HAP-1 (cell line): ENCODE results near the gene TNFRSF17.
"Not testable (repeated sequence)": the region's sequence is repeated elsewhere in the genome, so short reads cannot be mapped to it uniquely, and the experiment has no call there.

Experiments used
- DNase-seq, 2 experiments: peaks; one replicate each; pipeline ENCODE4 v3.0.0-alpha.2; 2016 to 2020; ENCODE audit warnings: low spot score in 2 of 2
- H3K27me3 ChIP-seq: fragments of 250-450 bp; sonication (Bioruptor Pico); 2 replicates; pipeline ENCODE4 v1.5.1; 2020; ENCODE audit warnings: low read depth, mild to moderate bottlenecking, moderate library complexity
- H3K36me3 ChIP-seq: fragments of 250-450 bp; sonication (Bioruptor Pico); replicated peaks from 2 replicates; pipeline ENCODE4 v1.5.1; 2020; ENCODE audit warnings: mild to moderate bottlenecking
- H3K4me1 ChIP-seq: fragments of 250-450 bp; sonication (Bioruptor Pico); 2 replicates; pipeline ENCODE4 v1.5.1; 2020; ENCODE audit warnings: mild to moderate bottlenecking
- H3K4me3 ChIP-seq: fragments of 250-450 bp; sonication (Bioruptor Pico); 2 replicates; pipeline ENCODE4 v1.5.1; 2020; ENCODE audit warnings: mild to moderate bottlenecking, moderate library complexity
- H3K9me3 ChIP-seq: fragments of 250-450 bp; sonication (Bioruptor Pico); 2 replicates; pipeline ENCODE4 v1.5.1; 2020; ENCODE audit warnings: mild to moderate bottlenecking, moderate library complexity
- in situ Hi-C: fragments of 300-500 bp; cut with MboI; formaldehyde crosslinking; loops from 3 replicates; pipeline ENCODE4 v1.14.3; 2020; ENCODE audit warnings: low sequenced_read_pairs, inconsistent platforms, mixed read lengths

The TNFRSF17 gene

DNA sequence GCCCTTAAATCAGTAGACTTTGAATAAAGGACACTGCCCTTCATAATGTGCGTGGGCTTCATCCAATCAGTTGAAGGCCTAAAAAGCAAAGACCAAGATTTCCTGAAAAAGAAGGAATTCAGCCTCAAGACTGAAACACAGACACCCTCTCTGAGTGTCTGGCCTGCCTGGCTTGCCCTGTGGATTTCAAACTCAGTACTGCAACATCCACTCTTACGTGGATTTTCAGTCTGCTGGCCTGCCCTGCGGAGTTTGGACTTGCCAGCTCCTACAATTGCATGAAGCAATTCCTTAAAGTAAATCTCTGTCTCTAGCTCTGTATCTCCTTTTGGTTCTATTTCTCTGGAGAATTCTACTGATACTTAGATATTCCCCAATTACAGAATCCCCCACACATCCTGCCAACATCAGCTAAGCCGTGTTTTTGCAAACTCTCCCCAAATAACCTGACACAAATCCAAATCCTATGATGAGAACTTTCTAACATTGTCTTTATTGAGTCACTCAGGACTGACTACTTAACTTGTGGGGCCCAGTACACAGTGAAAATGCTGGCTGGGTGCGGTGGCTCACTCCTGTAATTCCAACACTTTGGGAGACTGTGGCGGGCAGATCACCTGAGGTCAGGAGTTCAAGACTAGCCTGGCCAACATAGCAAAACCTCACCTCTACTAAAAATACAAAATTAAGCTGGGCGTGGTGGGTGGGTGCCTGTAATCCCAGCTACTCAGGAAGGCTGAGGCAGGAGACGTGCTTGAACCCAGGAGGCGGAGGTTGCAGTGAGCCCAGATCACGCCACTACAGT, 7.2 kb upstream of the TNFRSF17 start:
- DNase-seq = no peak
- H3K27me3 ChIP-seq = no peaks in the 10 kb centered on the region
- H3K36me3 ChIP-seq = no peaks in the 10 kb centered on the region
- H3K9me3 ChIP-seq = no peaks in the 10 kb centered on the region
- in situ Hi-C loops = no loop called here
- no peaks in the 10 kb centered on the region for H3K4me1 ChIP-seq
- H3K4me3 ChIP-seq = no peak overlapping the region

DNA sequence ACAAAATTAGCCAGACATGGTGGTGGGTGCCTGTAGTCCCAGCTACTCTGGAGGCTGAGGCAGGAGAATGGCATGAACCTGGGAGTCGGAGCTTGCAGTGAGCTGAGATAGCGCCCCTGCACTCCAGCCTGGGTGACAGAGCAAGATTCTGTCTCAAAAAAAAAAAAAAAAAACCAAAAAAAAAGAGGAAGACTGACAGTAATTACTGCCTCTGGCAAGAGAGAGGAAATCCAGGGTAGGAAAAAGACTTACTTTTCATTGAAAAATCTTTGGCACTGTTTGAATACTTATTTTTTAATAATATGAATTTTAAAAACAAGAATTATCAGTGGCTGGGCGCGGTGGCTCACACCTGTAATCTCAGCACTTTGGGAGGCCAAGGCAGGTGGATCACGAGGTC, 2.6 kb upstream of the TNFRSF17 start:
- H3K27me3 ChIP-seq, H3K36me3 ChIP-seq, H3K4me1 ChIP-seq, DNase-seq, in situ Hi-C loops, H3K9me3 ChIP-seq, H3K4me3 ChIP-seq: not testable (repeated sequence)

- H3K27me3 ChIP-seq, DNase-seq, H3K9me3 ChIP-seq, in situ Hi-C loops, H3K4me1 ChIP-seq, H3K36me3 ChIP-seq, H3K4me3 ChIP-seq: not testable (repeated sequence)
Observed at GRCh38 chr16:11962978-11963377, 2.0 kb upstream of the TNFRSF17 start.

- H3K4me1 ChIP-seq = no peaks in the 10 kb centered on the region
- H3K27me3 ChIP-seq = no peaks in the 10 kb centered on the region
- H3K9me3 ChIP-seq = no peaks in the 10 kb centered on the region
- in situ Hi-C loops = no loop called here
- no peak for DNase-seq
- H3K4me3 ChIP-seq = no peak overlapping the region
- no peaks in the 10 kb centered on the region for H3K36me3 ChIP-seq
Observed at GRCh38 chr16:11963706-11964105, 1.3 kb upstream of the TNFRSF17 start.

DNA sequence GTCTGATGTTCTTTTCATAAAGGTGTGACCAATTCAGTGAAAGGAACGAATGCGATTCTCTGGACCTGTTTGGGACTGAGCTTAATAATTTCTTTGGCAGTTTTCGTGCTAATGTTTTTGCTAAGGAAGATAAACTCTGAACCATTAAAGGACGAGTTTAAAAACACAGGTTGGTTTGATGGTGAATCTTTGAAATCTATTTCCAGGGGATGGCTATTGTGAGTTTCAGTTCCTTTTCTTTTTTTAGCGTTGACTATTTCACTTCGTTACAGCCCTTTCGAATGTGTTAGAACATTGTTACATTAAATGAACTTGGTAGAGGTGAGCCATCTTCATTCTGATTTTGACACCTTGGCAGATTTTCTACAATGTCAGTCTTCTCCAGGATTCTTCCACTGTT, 1.2 kb downstream of the TNFRSF17 start:
- no peak overlapping the region for H3K4me3 ChIP-seq
- H3K27me3 ChIP-seq = no peaks in the 10 kb centered on the region
- no peaks in the 10 kb centered on the region for H3K36me3 ChIP-seq
- no peak for DNase-seq
- no peaks in the 10 kb centered on the region for H3K4me1 ChIP-seq
- in situ Hi-C loops = no loop called here
- no peaks in the 10 kb centered on the region for H3K9me3 ChIP-seq

- in situ Hi-C loops = no loop called here
- no peak for DNase-seq
- H3K4me1 ChIP-seq = no peaks in the 10 kb centered on the region
Observed at GRCh38 chr16:11967195-11967911, 2.3 kb downstream of the TNFRSF17 start.

DNA sequence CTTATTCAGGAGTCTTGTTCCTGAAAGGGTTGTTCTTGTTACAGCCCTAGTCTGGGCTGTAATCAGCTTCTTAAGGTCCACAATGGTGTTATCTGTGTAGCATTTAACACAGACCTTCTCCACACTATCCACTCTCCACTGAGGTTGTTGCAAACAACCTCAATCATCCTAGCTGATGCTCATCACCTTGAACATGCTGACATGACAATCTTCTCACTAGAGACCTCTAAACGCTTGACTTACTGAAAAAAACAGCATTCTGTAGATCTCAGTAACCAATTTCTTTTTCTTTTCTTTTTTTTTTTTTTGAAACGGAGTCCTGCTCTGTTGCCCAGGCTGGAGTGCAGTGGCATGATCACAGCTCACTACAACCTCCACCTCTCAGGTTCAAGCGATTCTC, 3.6 kb downstream of the TNFRSF17 start:
- no peak for DNase-seq
- Histone ChIP-seq H3K36me3 (no peaks in the 10 kb centered on the region), H3K27me3 (no peaks in the 10 kb centered on the region), H3K4me3 (no peak overlapping the region), H3K9me3 (no peaks in the 10 kb centered on the region), H3K4me1 (no peaks in the 10 kb centered on the region)
- in situ Hi-C loops = no loop called here

More at GRCh38 chr16:11967195-11967911, 2.3 kb downstream of the TNFRSF17 start:
- Histone ChIP-seq H3K36me3 (no peaks in the 10 kb centered on the region), H3K27me3 (no peaks in the 10 kb centered on the region), H3K9me3 (no peaks in the 10 kb centered on the region), H3K4me3 (no peak overlapping the region)

DNA sequence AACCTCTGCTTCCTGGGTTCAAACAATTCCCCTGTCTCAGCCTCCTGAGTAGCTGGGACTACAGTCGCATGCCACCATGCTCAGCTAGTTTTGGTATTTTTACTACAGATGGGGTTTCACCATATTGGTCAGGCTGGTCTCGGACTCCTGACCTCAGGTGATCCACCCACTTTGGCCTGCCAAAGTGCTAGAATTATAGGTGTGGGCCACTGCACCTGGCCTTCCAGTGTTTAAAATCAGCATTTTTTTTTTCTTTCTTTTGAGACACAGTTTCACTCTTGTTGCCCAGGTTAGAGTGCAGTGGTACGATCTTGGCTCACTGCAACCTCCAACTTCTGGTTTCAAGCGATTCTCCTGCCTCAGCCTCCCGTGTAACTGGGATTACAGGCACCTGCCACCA, 5.3 kb downstream of the TNFRSF17 start:
- DNase-seq, H3K4me3 ChIP-seq, H3K4me1 ChIP-seq, H3K36me3 ChIP-seq, in situ Hi-C loops, H3K9me3 ChIP-seq, H3K27me3 ChIP-seq: not testable (repeated sequence)

- no peaks in the 10 kb centered on the region for H3K36me3 ChIP-seq
- H3K27me3 ChIP-seq = no peaks in the 10 kb centered on the region
- DNase-seq = no peak
- no peak overlapping the region for H3K4me3 ChIP-seq
- in situ Hi-C loops = no loop called here
- no peaks in the 10 kb centered on the region for H3K9me3 ChIP-seq
- H3K4me1 ChIP-seq = no peaks in the 10 kb centered on the region
Observed at GRCh38 chr16:11972128-11972527, 7.1 kb downstream of the TNFRSF17 start.

DNA sequence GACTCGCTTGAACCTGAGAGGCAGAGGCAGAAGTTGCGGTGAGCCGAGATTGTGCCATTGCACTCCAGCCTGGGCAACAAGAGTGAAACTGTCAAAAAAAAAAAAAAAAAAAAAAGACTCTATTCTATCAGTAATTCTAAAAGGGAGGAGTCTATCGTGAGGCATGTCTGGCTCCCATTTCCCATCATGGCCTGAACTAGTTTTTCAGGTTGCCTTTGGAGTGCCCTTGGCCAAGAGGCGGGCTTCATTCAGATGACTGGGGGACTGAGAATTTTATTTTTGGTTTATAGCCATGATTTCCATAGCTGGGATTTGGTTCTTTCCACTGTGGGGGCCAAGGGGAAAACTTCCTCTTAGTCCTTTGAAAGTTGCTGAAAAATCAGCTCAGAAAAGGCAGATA, 8.1 kb downstream of the TNFRSF17 start:
- Histone ChIP-seq H3K4me1 (peaks cover 2% of the 10 kb centered on the region; the same call in 1 of the 2 replicates), H3K36me3 (no peaks in the 10 kb centered on the region), H3K27me3 (no peaks in the 10 kb centered on the region), H3K4me3 (no peak overlapping the region), H3K9me3 (no peaks in the 10 kb centered on the region)
- in situ Hi-C loops = no loop called here
- DNase-seq = no peak

DNA sequence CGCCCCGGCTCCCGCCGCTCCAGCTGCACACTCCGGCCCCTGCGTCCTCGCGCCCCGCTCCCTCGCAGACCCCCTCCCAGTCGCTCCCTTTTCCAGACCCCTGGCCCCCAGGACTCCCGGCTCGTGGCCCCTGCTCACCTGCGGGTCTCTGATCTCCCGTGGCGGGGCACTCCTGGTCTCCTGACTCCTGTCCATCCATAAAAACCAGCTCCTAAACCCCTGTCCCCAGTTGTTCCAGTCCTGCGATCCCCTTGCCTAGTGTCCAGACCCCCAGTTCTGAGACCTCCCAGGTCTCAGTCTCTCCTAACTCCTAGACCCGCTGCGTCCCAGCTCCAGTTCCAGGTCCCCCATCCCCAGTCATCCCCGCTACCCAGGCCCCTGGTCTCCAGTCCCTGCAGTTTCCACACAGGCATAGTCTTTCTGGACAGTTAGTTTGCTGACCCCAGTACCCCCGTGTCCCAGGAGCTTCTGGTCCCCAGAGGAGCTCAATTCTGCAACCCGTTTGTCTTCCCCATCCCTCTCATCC, 11.9 kb downstream of the TNFRSF17 start:
- Histone ChIP-seq H3K4me1 (peaks cover 2% of the 10 kb centered on the region; the same call in 1 of the 2 replicates), H3K27me3 (no peaks in the 10 kb centered on the region), H3K4me3 (peak overlapping the region; percentile 91), H3K9me3 (no peaks in the 10 kb centered on the region), H3K36me3 (no peaks in the 10 kb centered on the region)
- DNase-seq = peak in 1 of 2 experiments; percentile 15
- in situ Hi-C loops = no loop called here

- peak; percentile 16 to 40 for DNase-seq
- Histone ChIP-seq H3K4me1 (peaks cover 2% of the 10 kb centered on the region; the same call in 1 of the 2 replicates), H3K27me3 (no peaks in the 10 kb centered on the region), H3K4me3 (peak overlapping the region; percentile 91), H3K36me3 (no peaks in the 10 kb centered on the region), H3K9me3 (no peaks in the 10 kb centered on the region)
- in situ Hi-C loops = no loop called here
Observed at GRCh38 chr16:11977376-11978041, 12.5 kb downstream of the TNFRSF17 start.

DNA sequence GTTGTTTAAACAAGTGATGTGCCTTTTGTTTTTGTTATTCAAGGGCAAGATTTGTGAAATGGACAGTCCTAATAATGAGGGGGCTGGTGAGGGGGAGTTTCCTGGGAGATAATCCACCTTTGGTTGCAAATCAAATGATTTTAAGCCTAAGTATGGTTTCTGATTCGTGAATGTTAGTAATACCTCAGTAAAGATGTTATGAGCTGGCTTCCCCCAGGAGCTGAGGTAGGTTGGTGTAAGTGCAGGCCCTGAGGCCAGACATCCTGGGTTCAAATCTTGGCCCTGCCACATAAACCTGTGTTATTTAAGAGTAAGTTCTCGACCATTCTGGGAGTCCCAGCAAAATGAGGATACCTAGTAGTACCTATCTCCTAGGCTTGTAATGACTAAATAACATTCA, 13.1 kb downstream of the TNFRSF17 start:
- Histone ChIP-seq H3K9me3 (no peaks in the 10 kb centered on the region), H3K36me3 (no peaks in the 10 kb centered on the region), H3K4me1 (peaks cover 2% of the 10 kb centered on the region; the same call in 1 of the 2 replicates), H3K4me3 (no peak overlapping the region; the same call in 1 of the 2 replicates), H3K27me3 (no peaks in the 10 kb centered on the region)
- in situ Hi-C loops = no loop called here
- DNase-seq = no peak
